GM19468 (cell line): ENCODE results near the gene TOP2A.
"Not testable (repeated sequence)": the region's sequence is repeated elsewhere in the genome, so short reads cannot be mapped to it uniquely, and the experiment has no call there.

ENCODE experiments used
- ATAC-seq: cut with Tn5 transposase; IDR thresholded peaks from one replicate; pipeline ENCODE4 v1.9.1; 2021; ENCODE audit warnings: mild to moderate bottlenecking, moderate library complexity, moderate number of reproducible peaks; ENCODE audit not compliant: unreplicated experiment; ENCODE audit errors: extremely low read depth

The TOP2A gene

DNA sequence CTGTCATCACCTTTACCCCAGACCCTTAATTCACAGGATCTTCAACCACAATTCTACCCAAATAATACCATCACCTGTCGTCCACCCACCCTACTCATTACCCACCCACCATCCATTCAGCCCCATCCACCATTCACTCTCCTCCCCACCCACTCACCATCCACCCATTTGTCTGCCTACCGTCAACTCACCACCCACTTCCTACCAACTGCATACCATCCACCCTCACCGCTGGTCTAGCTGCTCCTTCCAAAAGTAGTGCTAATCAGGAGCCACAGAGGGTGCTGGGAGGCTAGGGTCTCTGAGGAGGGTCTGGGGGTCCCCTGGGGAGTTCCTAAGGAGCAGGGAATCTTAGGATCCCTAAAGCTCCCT lies 13.5 kb upstream of the TOP2A start:
- ATAC-seq, result no peak

DNA sequence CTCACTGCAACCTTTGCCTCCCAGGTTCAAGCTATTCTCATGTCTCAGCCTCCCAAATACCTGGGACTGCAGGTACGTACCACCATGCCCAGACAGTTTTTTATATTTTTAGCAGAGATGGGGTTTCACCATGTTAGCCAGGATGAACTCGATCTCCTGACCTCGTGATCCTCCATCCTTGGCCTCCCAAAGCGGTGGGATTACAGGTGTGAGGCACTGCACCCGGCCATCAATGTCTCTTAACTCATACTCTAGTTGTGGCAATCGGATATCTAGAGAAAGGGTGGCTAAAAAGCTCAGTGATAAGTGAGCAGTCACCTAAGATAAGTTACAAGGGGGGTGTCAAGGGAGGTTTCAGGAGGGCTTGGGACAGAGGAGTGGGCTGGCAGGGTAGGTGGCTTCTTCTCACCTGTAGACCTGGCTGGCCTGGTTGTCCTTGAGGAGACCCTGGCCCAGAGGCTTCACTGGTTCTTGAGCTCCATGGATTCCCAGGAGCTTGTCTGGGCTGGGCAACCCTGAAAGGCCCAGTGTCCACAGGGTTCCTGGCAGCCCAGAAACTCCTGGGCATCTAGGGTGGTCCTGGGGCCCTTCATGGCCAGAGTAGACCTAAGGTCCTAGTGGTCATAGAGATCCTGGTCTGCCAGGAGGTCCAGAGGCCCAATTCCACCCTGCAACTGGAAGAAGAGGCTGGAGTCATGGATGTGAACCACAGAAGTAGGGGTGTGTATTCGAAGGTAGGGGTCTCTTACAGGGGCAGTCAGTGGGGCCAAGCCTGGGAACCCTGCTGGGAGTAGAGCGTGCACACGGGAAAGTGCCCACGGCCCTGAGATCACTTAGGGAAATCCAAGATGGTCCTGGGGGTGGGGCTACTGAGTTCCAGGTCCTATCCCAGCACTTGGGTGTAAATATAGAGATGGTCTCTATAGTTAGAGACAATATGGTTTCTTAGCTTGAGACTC lies 12.9 kb upstream of the TOP2A start:
- ATAC-seq, result no peak

DNA sequence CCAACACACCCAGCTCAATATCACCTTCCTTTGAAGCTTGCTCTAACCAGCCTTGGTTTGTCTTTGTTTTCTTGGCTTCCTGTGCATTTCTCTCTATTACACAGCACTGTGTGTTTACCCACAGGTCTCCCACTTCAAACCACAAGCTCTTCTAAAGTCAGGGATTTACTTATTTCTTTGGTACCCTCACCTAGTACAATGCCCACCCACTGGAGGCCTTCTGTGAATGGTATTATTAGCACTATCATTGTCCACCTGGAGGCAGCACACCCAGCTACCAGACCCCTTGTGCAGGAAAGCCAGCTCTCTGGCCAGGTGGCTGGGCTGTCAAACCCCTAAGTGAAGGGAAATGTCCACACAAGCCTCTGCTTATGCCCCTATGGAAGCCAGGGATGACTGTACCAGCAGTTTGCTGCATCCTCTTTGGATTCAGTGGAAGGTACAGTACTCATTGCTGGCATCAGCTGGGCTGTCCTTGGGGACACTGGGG lies 9.4 kb upstream of the TOP2A start:
- ATAC-seq, result no peak

DNA sequence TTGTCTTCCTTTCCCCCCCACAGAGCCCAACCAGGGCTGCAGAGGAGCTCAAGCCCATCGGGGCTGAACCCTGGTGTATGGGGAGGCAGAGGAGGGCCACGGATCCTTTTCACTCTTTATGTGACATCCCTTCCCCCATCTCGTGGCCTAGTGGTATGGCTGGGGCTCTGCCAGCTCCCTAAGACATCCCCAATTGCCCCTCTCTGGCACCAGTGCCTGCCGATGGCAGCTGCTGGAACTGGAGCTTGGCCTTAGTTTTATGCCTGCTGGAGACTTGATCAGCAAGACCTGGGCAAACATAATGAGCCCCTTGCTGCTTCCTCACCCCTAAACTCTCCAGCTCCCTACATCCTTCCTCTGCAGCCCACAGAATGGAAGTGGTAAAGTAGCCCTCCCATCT lies 8.0 kb upstream of the TOP2A start:
- no peak for ATAC-seq

DNA sequence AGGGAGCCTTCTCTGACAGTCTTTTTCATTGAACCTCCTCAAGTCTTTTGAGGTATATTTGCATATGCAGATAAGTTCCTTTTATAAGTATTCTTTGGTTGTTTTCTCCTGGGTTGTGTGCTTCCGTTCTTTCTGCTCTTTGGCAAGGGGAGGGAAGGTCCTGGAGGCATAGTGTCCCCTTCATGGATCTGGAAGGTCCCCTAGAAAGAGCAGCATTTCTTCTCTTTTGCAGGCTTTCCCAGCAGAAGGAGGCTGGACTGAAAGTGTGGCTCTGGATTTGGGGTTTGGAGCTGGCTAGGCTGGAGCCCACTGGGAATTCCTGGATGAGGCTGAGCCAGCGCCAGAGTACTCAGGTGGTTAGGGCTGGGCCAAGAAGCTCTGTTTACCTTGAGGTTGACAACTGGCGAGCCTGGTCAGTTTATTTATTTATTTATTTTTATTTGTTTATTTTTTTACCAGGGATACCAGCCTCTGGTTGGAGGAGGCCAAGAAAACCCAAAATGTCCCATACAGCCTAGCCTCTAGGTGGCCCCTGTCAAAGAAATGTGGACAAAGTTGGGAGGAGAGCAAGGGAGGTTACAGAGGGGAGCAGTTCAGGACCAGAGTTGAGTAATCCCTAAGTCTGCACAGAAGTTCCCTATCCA lies 5.4 kb upstream of the TOP2A start:
- no peak for ATAC-seq

DNA sequence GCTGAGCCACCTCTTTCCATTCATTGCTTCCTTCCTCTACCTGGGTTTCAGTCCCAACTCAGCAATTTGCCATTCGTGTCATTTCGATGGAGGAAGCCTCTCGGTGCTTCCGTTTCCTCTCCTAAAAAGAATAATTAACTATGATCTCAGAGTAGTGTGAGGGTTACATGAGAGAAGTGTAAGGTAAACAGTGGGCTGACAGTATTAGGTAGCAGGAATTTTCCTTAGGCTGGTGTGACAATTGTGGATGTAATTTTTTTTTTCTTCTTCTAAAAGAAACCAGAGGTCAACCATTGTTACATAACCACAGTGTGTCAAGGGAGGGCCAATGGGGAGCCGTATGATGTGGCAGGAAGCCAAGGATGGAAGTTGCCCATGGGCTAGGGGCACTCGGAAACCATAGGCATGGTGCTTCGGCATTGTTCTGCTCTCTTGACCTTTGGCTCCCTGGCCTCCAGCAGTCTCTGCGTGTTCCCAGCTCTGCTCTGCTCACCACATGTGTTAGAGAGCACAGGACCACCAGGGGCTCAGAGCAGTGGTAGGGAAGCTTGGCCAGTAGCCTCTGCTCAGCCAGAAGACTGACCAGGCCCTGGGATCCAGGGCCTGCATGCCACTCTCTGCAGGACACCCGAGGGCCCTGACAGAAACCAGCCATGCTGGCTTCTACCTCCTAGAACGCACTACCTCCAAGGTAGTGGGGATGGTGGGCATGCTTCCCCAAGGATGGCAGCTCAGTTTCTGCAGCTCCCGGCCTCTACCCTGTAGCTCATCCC lies 2.0 kb upstream of the TOP2A start:
- ATAC-seq, result no peak

DNA sequence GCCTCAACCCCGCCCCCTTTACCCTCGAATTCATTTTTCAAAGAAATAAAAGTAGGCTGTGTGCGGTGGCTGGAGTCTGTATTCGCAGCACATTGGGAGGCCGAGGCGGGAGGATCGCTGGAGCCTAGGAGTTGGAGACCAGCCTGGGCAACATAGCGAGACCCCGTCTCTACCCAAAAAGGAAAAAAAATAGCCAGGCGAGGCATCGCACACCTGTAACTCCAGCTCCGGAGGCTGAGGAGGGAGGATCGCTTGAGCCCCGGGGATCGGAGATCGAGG lies 671 bp upstream of the TOP2A start:
- no peak for ATAC-seq

DNA sequence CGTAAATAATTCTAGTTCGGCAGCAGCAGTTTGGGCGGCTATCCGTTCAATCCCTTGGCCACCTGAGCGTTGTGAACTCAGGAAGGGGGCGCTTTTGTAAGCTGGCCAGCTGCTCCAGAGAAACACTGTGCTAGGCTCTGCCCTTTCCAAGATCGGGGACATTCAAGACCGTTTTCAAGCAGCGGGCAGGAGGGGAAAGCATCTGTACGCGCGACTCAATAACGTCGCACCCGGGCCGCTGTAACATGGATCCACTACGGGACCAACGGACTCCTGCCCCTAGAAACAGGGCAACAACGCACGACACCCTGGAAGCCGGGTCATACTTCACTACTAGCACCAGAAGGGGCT lies 463 bp downstream of the TOP2A start:
- ATAC-seq, result no peak

DNA sequence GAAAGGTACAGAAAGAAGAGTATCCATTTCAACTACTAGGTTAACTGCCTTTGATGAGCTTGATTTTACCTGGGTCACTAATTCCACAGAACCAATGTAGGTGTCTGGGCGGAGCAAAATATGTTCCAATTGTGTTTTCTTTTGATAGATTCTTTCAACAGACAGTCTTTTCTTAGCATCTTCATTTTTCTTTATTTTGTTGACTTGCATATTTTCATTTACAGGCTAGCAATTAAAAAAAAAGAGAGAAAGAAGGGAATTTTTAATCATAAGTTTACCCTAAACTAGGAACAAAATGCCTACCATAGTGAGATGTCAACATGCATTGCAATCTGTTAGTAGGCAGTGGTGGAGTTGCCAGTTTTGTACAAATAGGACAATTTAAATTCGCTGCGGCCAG lies 1.0 kb downstream of the TOP2A start:
- no peak for ATAC-seq

DNA sequence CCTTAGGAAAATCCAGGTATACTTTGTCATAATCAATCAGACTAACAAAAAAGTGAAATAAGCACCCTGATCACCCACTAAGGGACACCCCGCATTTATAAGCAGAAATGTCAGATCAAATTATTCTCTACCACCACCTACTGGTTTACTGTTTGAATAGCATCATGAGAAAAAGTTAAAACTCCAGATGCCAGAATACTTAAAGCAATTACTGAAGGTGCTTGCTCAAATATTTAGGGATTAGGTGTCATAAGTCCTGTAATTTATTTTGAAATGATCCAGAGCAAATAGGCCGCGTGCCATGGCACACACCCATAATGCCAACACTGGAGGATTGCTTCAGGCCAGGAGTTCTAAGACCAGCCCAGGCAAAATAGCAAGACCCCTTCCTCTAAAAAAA lies 2.3 kb downstream of the TOP2A start:
- no peak for ATAC-seq

DNA sequence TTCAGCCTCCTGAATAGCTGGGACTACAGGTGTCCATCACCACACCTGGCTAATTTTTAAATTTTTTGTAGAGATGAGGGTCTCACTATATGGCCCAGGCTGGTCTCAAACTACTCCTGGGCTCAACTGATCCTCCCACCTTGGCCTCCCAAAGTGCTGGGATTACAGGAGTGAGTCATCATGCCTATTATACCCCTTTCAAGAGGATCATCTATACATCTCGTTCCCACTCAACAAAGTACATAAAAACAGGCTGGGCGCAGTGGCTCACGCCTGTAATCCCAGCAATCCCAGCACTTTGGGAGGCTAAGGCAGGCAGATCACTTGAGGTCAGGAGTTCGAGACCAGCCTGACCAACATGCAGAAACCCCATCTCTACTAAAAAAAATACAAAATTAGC lies 3.4 kb downstream of the TOP2A start:
- not testable (repeated sequence) for ATAC-seq

DNA sequence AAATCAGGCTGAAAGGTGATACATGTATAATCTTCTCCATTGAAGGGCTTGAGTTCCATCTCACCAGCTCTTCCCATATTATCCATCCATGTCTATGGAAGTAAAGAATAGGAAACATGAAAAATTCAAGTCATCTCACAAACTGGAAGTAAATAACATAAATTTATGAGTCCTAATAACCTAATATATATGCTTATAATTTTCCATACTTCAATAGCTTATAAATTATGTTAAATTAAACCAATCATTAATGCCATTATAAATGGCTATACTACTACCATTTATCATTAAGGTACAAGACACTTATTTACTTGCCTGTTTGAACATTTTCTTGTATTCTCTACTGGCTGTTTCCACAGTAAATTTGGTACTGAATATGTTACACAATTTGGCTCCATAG lies 4.8 kb downstream of the TOP2A start:
- no peak for ATAC-seq

DNA sequence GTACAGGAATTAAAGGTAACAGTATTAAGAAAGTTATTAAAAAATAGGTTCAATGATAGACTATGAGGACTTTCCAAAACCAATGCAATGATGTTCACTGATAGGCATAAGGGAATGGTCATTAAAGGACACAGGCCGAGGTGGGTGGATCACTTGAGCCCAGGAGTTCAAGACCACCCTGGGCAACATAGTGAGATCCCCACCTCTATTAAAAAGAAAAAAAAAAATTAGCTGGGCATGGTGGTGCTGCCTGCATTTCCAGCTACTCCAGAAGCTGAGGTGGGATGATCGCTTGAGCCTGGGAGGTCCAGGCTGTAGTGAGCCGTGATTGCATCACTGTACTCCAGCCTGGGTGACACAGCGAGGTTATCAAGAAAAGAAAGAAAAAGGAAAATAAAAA lies 5.9 kb downstream of the TOP2A start:
- ATAC-seq, result no peak

DNA sequence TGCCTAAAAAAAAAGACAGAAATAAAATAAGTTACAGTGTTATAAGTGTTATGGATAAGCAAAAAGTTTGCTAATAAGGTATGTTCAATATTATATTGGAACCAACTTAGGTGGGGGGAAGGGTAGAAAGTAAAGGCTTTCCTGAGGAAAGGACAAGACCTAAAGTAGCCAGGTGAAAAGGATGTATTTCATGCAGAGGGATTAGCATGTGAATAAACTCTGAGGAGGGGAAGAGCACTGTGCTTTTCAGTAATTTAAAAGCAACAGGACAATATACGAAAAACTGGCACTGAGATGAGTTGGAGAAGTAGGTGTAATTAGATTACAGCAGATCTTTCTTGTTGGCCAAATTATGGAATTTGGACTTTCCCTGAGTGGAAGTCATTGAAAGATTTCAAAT lies 7.6 kb downstream of the TOP2A start:
- no peak for ATAC-seq

DNA sequence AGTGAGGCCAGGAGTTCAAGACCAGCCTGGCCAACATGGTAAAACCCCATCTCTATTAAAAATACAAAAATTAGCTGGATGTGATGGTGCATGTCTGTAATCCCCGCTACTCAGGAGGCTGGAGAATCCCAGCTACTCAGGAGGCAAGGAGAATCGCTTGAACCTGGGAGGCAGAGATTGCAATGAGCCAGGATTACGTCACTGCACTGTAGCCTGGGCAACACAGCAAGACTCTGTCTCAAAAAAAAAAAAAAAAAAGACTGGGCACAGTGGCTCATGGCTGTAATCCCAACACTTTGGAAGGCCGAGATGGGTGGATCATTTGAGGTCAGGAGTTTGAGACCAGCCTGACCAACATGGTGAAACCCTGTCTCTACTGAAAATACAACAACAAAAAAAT lies 8.2 kb downstream of the TOP2A start:
- ATAC-seq, result not testable (repeated sequence)

DNA sequence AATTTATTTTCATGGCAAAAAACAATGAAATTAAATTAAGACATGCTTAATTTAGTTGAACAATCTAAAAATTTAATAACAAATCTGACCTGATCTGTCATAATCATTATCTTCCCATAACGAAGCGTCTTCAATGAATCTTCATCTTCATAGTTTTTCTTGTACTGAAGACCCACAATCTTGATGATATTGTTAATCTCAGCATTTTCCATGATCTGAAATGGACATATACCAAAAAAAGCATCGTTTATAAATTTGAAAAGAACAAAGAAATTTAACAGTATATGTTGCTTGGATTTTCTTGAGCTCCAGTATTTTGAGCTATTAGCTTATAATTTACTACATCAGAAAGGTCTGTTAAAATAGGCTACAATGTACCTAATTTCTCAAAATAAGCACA lies 10.2 kb downstream of the TOP2A start:
- ATAC-seq, result no peak

DNA sequence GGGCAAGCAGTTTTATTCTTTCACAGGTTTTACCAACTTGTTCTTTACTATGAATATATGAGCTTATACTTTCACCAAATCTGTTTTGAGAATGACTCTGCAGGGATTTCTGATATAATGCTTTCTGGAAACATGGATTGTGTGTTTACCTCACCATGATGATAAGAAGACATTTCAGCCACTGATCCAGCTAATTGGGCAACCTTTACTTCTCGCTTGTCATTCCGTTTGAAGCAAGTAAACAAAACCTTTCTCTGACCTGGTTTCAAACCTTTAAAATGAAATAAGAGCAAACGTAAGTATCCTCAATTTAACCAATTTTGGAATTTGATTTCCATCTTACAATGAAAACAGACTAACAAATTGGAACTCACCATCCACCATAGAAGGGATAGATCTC lies 13.7 kb downstream of the TOP2A start:
- ATAC-seq, result no peak

DNA sequence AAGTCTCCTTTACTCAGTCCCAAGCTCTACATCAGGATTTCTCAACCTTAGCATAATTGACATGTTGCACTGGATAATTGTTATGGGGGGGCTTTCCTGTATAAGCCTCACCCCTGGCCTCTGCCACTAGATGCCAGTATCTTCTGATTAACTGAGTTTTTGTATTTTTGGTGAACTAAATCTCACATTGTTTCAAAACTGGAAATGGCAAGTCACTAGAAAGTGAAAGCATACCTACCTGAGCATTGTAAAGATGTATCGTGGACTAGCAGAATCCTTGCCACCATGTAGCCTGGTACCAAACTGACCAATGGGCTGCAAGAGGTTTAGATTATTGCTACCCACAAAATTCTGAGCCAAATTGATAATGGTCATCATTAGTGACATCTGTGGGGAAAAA lies 15.0 kb downstream of the TOP2A start:
- no peak for ATAC-seq

DNA sequence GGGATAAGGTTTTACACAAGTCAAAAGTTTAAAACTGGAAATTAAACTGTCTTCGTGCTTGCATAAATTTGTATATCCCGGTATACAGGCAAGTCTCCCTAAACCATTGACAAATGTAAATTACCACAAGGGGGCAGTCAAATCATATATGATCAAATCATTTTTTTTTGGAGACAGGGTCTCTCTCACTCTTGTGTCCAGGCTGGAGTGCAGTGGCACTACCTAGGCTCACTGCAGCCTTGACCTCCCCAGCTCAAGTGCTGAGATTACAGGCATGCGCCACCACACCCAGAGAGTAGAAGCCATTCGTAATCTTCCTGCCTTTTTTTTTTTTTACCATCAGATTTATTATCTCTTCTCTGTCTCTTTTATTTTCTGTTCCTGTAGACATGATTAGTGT lies 18.5 kb downstream of the TOP2A start:
- no peak for ATAC-seq

DNA sequence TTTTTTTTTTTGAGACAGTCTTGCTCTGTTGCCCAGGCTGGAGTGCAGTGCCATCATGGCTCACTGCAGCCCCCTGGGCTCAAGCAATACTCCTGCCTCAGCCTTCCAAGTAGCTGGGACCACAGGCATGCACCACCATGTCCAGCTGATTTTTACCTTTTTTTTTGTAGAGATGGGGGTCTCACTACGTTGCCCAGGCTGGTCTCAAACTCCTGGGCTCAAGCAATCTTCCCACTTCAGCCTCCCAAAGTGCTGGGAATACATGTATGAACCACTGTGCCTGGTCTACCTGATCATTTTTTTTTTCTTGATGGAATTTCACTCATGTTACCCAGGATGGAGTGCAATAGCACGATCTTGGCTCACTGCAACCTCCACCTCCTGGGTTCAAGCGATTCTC lies 31.1 kb downstream of the TOP2A start:
- ATAC-seq, result not testable (repeated sequence)

DNA sequence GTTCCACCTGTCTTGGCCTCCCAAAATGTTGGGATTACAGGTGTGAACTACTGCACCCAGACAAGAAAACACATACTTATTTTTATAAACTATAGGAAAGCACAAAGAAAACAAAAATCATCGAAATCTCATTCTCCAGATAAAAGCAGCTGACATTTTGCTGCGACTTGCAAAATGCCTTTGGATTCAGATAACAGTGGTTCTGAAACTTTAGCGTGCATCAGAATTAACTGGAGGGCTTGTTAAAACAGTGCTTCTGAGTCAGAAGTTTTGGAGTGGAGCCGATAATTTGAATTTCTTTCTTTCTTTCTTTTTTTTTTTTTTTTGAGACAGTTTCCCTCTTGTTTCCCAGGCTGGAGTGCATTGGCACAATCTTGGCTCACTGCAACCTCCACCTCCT lies 35.4 kb downstream of the TOP2A start:
- ATAC-seq, result no peak
